ENCODE measurements around the gene CXADR. TPM values are rescaled to one million over a fixed set of nuclear protein-coding genes. Genes with fewer than 3 reads are reported as not detected.

The CXADR gene
- total RNA-seq, 1 experiment from 2014 or later = 152 TPM

GRCh38 chr21:17506951-17507350 lies 5.9 kb upstream of the CXADR start:
- Histone ChIP-seq H3K56ac (ENCODE audit: insufficient read length, low read depth, low read length) (no peak overlapping the region), H3K9ac (ENCODE audit: extremely low read depth, insufficient read length, low read length) (no peak overlapping the region), H3K27ac (ENCODE audit: insufficient read length, low read depth, low read length) (no peak overlapping the region), H2BK5ac (ENCODE audit: insufficient read length, low read length) (no peak overlapping the region), H2BK120ac (ENCODE audit: low read depth, low read length, poor library complexity, severe bottlenecking) (no peak overlapping the region), H3K79me1 (ENCODE audit: insufficient read depth, low read depth, low read length, poor library complexity, severe bottlenecking) (no peaks in the 10 kb centered on the region), H2AK5ac (ENCODE audit: insufficient read length, low read length) (no peak overlapping the region), H2BK12ac (ENCODE audit: insufficient read length, low read depth, low read length) (no peak overlapping the region), H4K5ac (ENCODE audit: insufficient read length, low read depth, low read length) (no peak overlapping the region), H4K91ac (ENCODE audit: insufficient read length, low read depth, low read length) (no peak overlapping the region), H3K4ac (ENCODE audit: low read depth, low read length) (no peak overlapping the region), H3K18ac (ENCODE audit: insufficient read length, low read depth, low read length) (no peak overlapping the region), H4K20me1 (ENCODE audit: control insufficient read depth, insufficient read depth, insufficient read length) (no peaks in the 10 kb centered on the region), H3K23me2 (ENCODE audit: insufficient read length, low read depth, low read length, poor library complexity, severe bottlenecking) (peaks cover 4% of the 10 kb centered on the region), H3K79me2 (ENCODE audit: insufficient read depth, low read length) (no peaks in the 10 kb centered on the region), H3K4me1 (ENCODE audit: insufficient read depth, low read length) (no peaks in the 10 kb centered on the region), H2BK20ac (ENCODE audit: low read depth, low read length, poor library complexity, severe bottlenecking) (no peak overlapping the region), H3K23ac (ENCODE audit: insufficient read length, low read depth, low read length) (no peak overlapping the region), H3K9me3 (ENCODE audit: control insufficient read depth, low read depth, low read length) (no peaks in the 10 kb centered on the region), H4K8ac (replicated peaks; ENCODE audit: insufficient read length, low read depth, low read length) (no peak overlapping the region), H3K14ac (ENCODE audit: insufficient read depth, low read length) (no peak overlapping the region), H3K27me3 (ENCODE audit: insufficient read depth, low read length) (no peaks in the 10 kb centered on the region), H3K4me2 (ENCODE audit: insufficient read depth, insufficient read length, low read length) (no peak overlapping the region), H3T11ph (ENCODE audit: low read length) (no peak overlapping the region), H2BK15ac (ENCODE audit: low read depth, low read length) (no peak overlapping the region), H2AFZ (ENCODE audit: low read length) (no peak overlapping the region)
- Mint-ChIP-seq H3K4me3 (no peak overlapping the region), H3K27ac (no peak overlapping the region), H3K4me1 (peaks cover 10 to 17% of the 10 kb centered on the region in 2 experiments; a peak in 3 of 4 replicates), H3K9me3 (peaks cover 11 to 12% of the 10 kb centered on the region in 2 experiments), H3K36me3 (ENCODE audit: insufficient read depth in 1 of 3, low read depth in 3 of 3) (peaks cover 3 to 17% (median 8%) of the 10 kb centered on the region in 3 experiments; a peak in 6 of 7 replicates), H3K27me3 (ENCODE audit: low read depth) (peaks cover 4% of the 10 kb centered on the region; the same call in 1 of the 2 replicates)
- no CpG with 5 or more reads among the region's 7 CpGs for WGBS (ENCODE audit: extremely low coverage, insufficient read length, low lambda C conversion rate)
- no peak for TF ChIP-seq CTCF (conservative IDR thresholded peaks at IDR 0.05)
- DNase-seq = no peak

Data from H9 (cell line).